ENCODE results near the gene CCDC182. TPM values are rescaled to one million over a fixed set of nuclear protein-coding genes. Genes with fewer than 3 reads are reported as not detected.

CCDC182 gene
- polyA plus RNA-seq, 4 donors: not detected

GRCh38 chr17:57752031-57752905 lies 7.2 kb upstream of the CCDC182 start:
- 53 to 69% (median 63%) methylated on average over 8 of the region's 8 CpGs for WGBS, 3 donors
- H3K36me3 ChIP-seq (ENCODE audit: control insufficient read depth in 3 of 3, insufficient read depth in 2 of 3, low read depth in 1 of 3, low read length in 3 of 3): no peaks in the 10 kb centered on the region
- H3K4me3 ChIP-seq (ENCODE audit: low read depth in 1 of 3, low read length in 3 of 3): no peak overlapping the region
- H3K27ac ChIP-seq (ENCODE audit: low read depth in 1 of 3, low read length in 2 of 3): peak overlapping the region in 1 of 3 donors; percentile 65
- DNase-seq (peak; percentile 85 to 95), FAIRE-seq (no peak)
- no peaks in the 10 kb centered on the region for H3K27me3 ChIP-seq (ENCODE audit: control insufficient read depth in 3 of 3, insufficient read depth in 3 of 3, low read length in 3 of 3)
- H3K9me3 ChIP-seq (ENCODE audit: control insufficient read depth in 2 of 2, insufficient read depth in 1 of 2, low read depth in 1 of 2, low read length in 1 of 2): no peaks in the 10 kb centered on the region
- H3K4me1 ChIP-seq (ENCODE audit: control insufficient read depth in 3 of 3, insufficient read depth in 2 of 3, low read depth in 1 of 3, low read length in 2 of 3): peaks cover 2 to 31% (median 3%) of the 10 kb centered on the region in 3 donors

- FAIRE-seq (no peak), DNase-seq (peak; percentile 6 to 13)
- H3K4me1 ChIP-seq (ENCODE audit: control insufficient read depth in 3 of 3, insufficient read depth in 2 of 3, low read depth in 1 of 3, low read length in 2 of 3): peaks cover 2 to 32% (median 3%) of the 10 kb centered on the region in 3 donors
- H3K4me3 ChIP-seq (ENCODE audit: low read depth in 1 of 3, low read length in 3 of 3): no peak overlapping the region
- peak overlapping the region in 1 of 3 donors; percentile 65 for H3K27ac ChIP-seq (ENCODE audit: low read depth in 1 of 3, low read length in 2 of 3)
- H3K27me3 ChIP-seq (ENCODE audit: control insufficient read depth in 3 of 3, insufficient read depth in 3 of 3, low read length in 3 of 3): peaks cover 0 to 4% (median 0%) of the 10 kb centered on the region in 3 donors
- no peaks in the 10 kb centered on the region for H3K9me3 ChIP-seq (ENCODE audit: control insufficient read depth in 2 of 2, insufficient read depth in 1 of 2, low read depth in 1 of 2, low read length in 1 of 2)
- no peaks in the 10 kb centered on the region for H3K36me3 ChIP-seq (ENCODE audit: control insufficient read depth in 3 of 3, insufficient read depth in 2 of 3, low read depth in 1 of 3, low read length in 3 of 3)
- WGBS, 3 donors: 72 to 79% (median 74%) methylated on average over 8 of the region's 8 CpGs
These were observed 6.4 kb upstream of the CCDC182 start for GRCh38 chr17:57751348-57751971.

DNA sequence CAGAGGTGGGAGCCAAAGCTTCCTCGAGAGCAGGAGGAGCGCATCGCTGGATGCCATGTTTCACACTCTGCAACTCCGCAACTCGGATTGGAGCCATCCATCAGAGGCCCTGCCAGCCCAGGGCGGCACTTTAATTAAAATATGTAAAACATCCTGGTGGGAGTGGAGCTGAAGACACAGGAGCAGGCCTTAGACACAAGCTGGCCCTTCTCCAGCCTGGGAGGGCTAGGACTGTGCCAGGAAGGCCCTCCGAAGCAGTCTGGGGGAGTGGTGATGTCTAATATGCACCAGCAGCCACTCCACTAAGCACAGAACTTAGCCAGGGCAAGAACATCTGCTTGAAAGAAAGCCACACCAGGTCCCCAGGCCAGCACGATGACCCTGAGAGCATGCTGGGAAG lies 5.8 kb upstream of the CCDC182 start:
- H3K9me3 ChIP-seq (ENCODE audit: control insufficient read depth in 2 of 2, insufficient read depth in 1 of 2, low read depth in 1 of 2, low read length in 1 of 2): no peaks in the 10 kb centered on the region
- H3K4me3 ChIP-seq (ENCODE audit: low read depth in 1 of 3, low read length in 3 of 3): no peak overlapping the region
- 77 to 86% (median 82%) methylated on average over 8 of the region's 8 CpGs for WGBS, 3 donors
- FAIRE-seq: no peak
- H3K36me3 ChIP-seq (ENCODE audit: control insufficient read depth in 3 of 3, insufficient read depth in 2 of 3, low read depth in 1 of 3, low read length in 3 of 3): no peaks in the 10 kb centered on the region
- H3K27me3 ChIP-seq (ENCODE audit: control insufficient read depth in 3 of 3, insufficient read depth in 3 of 3, low read length in 3 of 3): peaks cover 0 to 4% (median 0%) of the 10 kb centered on the region in 3 donors
- H3K4me1 ChIP-seq (ENCODE audit: control insufficient read depth in 3 of 3, insufficient read depth in 2 of 3, low read depth in 1 of 3, low read length in 2 of 3): peaks cover 2 to 32% (median 3%) of the 10 kb centered on the region in 3 donors
- H3K27ac ChIP-seq (ENCODE audit: low read depth in 1 of 3, low read length in 2 of 3): no peak overlapping the region
- no peak for DNase-seq

- no peaks in the 10 kb centered on the region for H3K9me3 ChIP-seq (ENCODE audit: control insufficient read depth in 2 of 2, insufficient read depth in 1 of 2, low read depth in 1 of 2, low read length in 1 of 2)
- H3K36me3 ChIP-seq (ENCODE audit: control insufficient read depth in 3 of 3, insufficient read depth in 2 of 3, low read depth in 1 of 3, low read length in 3 of 3): no peaks in the 10 kb centered on the region
- DNase-seq (no peak), FAIRE-seq (no peak)
- 64 to 85% (median 72%) methylated on average over 23 of the region's 23 CpGs for WGBS, 3 donors
- no peak overlapping the region for H3K27ac ChIP-seq (ENCODE audit: low read depth in 1 of 3, low read length in 2 of 3)
- H3K27me3 ChIP-seq (ENCODE audit: control insufficient read depth in 3 of 3, insufficient read depth in 3 of 3, low read length in 3 of 3): peaks cover 0 to 7% (median 0%) of the 10 kb centered on the region in 3 donors
- no peak overlapping the region for H3K4me3 ChIP-seq (ENCODE audit: low read depth in 1 of 3, low read length in 3 of 3)
- peaks cover 2 to 32% (median 3%) of the 10 kb centered on the region in 3 donors for H3K4me1 ChIP-seq (ENCODE audit: control insufficient read depth in 3 of 3, insufficient read depth in 2 of 3, low read depth in 1 of 3, low read length in 2 of 3)
These were observed 5.2 kb upstream of the CCDC182 start for GRCh38 chr17:57750109-57750871.

GRCh38 chr17:57749701-57750100 lies 4.6 kb upstream of the CCDC182 start:
- WGBS, 3 donors: 82 to 87% (median 85%) methylated on average over 3 of the region's 3 CpGs
- DNase-seq: no peak
- no peak overlapping the region for H3K4me3 ChIP-seq (ENCODE audit: low read depth in 1 of 3, low read length in 3 of 3)
- peaks cover 2 to 32% (median 3%) of the 10 kb centered on the region in 3 donors for H3K4me1 ChIP-seq (ENCODE audit: control insufficient read depth in 3 of 3, insufficient read depth in 2 of 3, low read depth in 1 of 3, low read length in 2 of 3)
- H3K27me3 ChIP-seq (ENCODE audit: control insufficient read depth in 3 of 3, insufficient read depth in 3 of 3, low read length in 3 of 3): peaks cover 0 to 9% (median 0%) of the 10 kb centered on the region in 3 donors
- no peak overlapping the region for H3K27ac ChIP-seq (ENCODE audit: low read depth in 1 of 3, low read length in 2 of 3)
- H3K36me3 ChIP-seq (ENCODE audit: control insufficient read depth in 3 of 3, insufficient read depth in 2 of 3, low read depth in 1 of 3, low read length in 3 of 3): no peaks in the 10 kb centered on the region
- no peak for FAIRE-seq
- no peaks in the 10 kb centered on the region for H3K9me3 ChIP-seq (ENCODE audit: control insufficient read depth in 2 of 2, insufficient read depth in 1 of 2, low read depth in 1 of 2, low read length in 1 of 2)

- Histone ChIP-seq H3K27ac (ENCODE audit: low read depth in 1 of 3, low read length in 2 of 3) (no peak overlapping the region), H3K27me3 (ENCODE audit: control insufficient read depth in 3 of 3, insufficient read depth in 3 of 3, low read length in 3 of 3) (peaks cover 0 to 11% (median 0%) of the 10 kb centered on the region in 3 donors), H3K4me3 (ENCODE audit: low read depth in 1 of 3, low read length in 3 of 3) (no peak overlapping the region), H3K9me3 (ENCODE audit: control insufficient read depth in 2 of 2, insufficient read depth in 1 of 2, low read depth in 1 of 2, low read length in 1 of 2) (no peaks in the 10 kb centered on the region), H3K4me1 (ENCODE audit: control insufficient read depth in 3 of 3, insufficient read depth in 2 of 3, low read depth in 1 of 3, low read length in 2 of 3) (peaks cover 0 to 23% (median 3%) of the 10 kb centered on the region in 3 donors), H3K36me3 (ENCODE audit: control insufficient read depth in 3 of 3, insufficient read depth in 2 of 3, low read depth in 1 of 3, low read length in 3 of 3) (no peaks in the 10 kb centered on the region)
- 14 to 31% (median 17%) methylated on average over 6 of the region's 6 CpGs for WGBS, 3 donors
- FAIRE-seq (no peak), DNase-seq (peak; percentile 61 to 67)
These were observed 2.3 kb upstream of the CCDC182 start for GRCh38 chr17:57747221-57748017.

DNA sequence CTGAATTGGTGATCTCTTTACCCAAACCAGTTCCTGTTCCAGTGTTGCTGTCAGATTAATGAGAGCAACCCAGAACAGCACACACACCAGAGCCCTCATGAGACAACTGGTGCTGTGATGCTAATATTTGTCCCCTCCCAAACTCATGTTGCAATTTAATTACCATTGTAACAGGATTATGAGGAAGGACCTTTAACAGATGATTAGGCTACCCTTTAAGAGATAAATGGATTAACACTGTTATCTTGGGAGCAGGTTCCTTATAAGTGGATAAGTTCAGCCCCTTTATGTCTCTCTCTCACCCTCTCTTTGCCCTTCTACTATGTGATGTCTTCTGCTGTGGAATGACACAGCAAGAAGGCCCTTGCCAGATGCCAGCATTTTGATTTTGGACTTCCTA lies 1.1 kb upstream of the CCDC182 start:
- no peak overlapping the region for H3K4me3 ChIP-seq (ENCODE audit: low read depth in 1 of 3, low read length in 3 of 3)
- H3K27me3 ChIP-seq (ENCODE audit: control insufficient read depth in 3 of 3, insufficient read depth in 3 of 3, low read length in 3 of 3): peaks cover 0 to 11% (median 0%) of the 10 kb centered on the region in 3 donors
- no peak for FAIRE-seq
- H3K27ac ChIP-seq (ENCODE audit: low read depth in 1 of 3, low read length in 2 of 3): no peak overlapping the region
- H3K36me3 ChIP-seq (ENCODE audit: control insufficient read depth in 3 of 3, insufficient read depth in 2 of 3, low read depth in 1 of 3, low read length in 3 of 3): no peaks in the 10 kb centered on the region
- DNase-seq: no peak
- H3K4me1 ChIP-seq (ENCODE audit: control insufficient read depth in 3 of 3, insufficient read depth in 2 of 3, low read depth in 1 of 3, low read length in 2 of 3): peaks cover 0 to 14% (median 0%) of the 10 kb centered on the region in 3 donors
- H3K9me3 ChIP-seq (ENCODE audit: control insufficient read depth in 2 of 2, insufficient read depth in 1 of 2, low read depth in 1 of 2, low read length in 1 of 2): no peaks in the 10 kb centered on the region

Data from small intestine (tissue), 7 donors.